ENCODE results near the gene SLX4IP. TPM values are rescaled to one million over a fixed set of nuclear protein-coding genes. Genes with fewer than 3 reads are reported as not detected.

The SLX4IP gene
- total and polyA plus RNA-seq, 2 of the 13 experiments (the other 11 are each of a cell fraction or from before 2014, with no cell fraction given): 3.6 to 7.3 TPM

GRCh38 chr20:10521836-10522235 lies 86.7 kb downstream of the SLX4IP start:
- no peak overlapping the region for H3K27ac ChIP-seq (ENCODE audit: extremely low read length, insufficient read depth, low read length)
- H4K20me1 ChIP-seq (ENCODE audit: insufficient read depth, low read length): no peaks in the 10 kb centered on the region
- no peak overlapping the region for H3K4me3 ChIP-seq (replicated peaks in 1 of 3; ENCODE audit: insufficient read depth in 1 of 3, low read depth in 2 of 3, low read length in 3 of 3)
- POLR2A ChIA-PET: interaction anchor here (1.0 kb wide), 1 partner anchor 9 kb away, joined by 6 read pairs; no protein-coding TSS in a partner anchor
- H2AFZ ChIP-seq (ENCODE audit: low read length): no peak overlapping the region
- no peaks in the 10 kb centered on the region for H3K9me3 ChIP-seq (ENCODE audit: low read length)
- TF ChIP-seq ZNF24 (IDR thresholded peaks at IDR 0.05): no peak
- TF ChIP-seq NFYC (CRISPR knock-in tag; IDR thresholded peaks at IDR 0.05): no peak
- TF ChIP-seq ZSCAN25 (CRISPR knock-in tag; IDR thresholded peaks at IDR 0.05): no peak
- TF ChIP-seq ZNF800 (CRISPR knock-in tag; IDR thresholded peaks at IDR 0.05): no peak
- no peak for TF ChIP-seq MEIS1 (CRISPR knock-in tag; IDR thresholded peaks at IDR 0.05; ENCODE audit: borderline replicate concordance)
- no peak for TF ChIP-seq NFE2L1 (CRISPR knock-in tag; IDR thresholded peaks at IDR 0.05; ENCODE audit: borderline replicate concordance)
- H3K79me2 ChIP-seq (ENCODE audit: insufficient read depth, low read length): no peaks in the 10 kb centered on the region
- DNase-seq (ENCODE audit: low spot score): no peak
- H3K36me3 ChIP-seq (replicated peaks in 1 of 2; ENCODE audit: control insufficient read depth in 1 of 2, insufficient read depth in 2 of 2, low read length in 2 of 2): peaks cover 0 to 1% of the 10 kb centered on the region in 2 experiments; a peak in 1 of 5 replicates
- H3K27me3 ChIP-seq (ENCODE audit: control insufficient read depth in 1 of 2, insufficient read depth in 2 of 2, low read length in 2 of 2): no peaks in the 10 kb centered on the region
- H3K9ac ChIP-seq (ENCODE audit: insufficient read depth, low read depth, low read length): no peak overlapping the region
- no TSS peak for BruUV-seq (replicated peaks)
- in situ Hi-C loops (cut with HindIII; ENCODE audit: extremely low pct_ligation_motif_present, low pct_unique_long_range_greater_than_20kb): no loop called here
- H3K4me2 ChIP-seq (ENCODE audit: low read depth, low read length): no peak overlapping the region
- WGBS (ENCODE audit: low lambda C conversion rate): 95% methylated on average over 1 of the region's 1 CpG
- no peaks in the 10 kb centered on the region for H3K4me1 ChIP-seq (ENCODE audit: insufficient read depth, low read length)
- intact Hi-C loops (cut with micrococcal nuclease; ENCODE audit: unreplicated experiment): no loop called here
- no peak for ATAC-seq
- CTCF ChIA-PET (ENCODE audit: low intra/inter-chr PET ratio, low total read pairs): no interaction called here
- no peak for FAIRE-seq

DNA sequence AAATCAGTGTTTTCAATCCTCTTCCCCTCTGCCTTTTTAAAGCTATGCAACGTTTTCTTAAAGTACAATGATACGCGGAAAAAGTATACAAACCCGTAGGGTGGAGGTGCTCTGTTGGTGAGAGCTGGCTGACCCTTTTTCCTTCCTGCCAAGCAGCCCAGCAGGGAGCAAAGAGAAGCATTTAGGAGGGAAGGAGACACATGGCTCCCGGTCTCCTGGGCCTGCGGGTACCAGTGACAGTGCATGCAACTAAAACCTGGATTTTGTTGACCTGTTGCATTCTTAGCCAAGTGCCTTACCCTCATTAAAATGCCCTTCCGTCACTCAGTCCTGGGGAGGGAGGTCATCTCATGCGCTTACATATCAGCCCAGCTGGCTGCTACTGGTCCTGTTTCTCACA lies 87.2 kb downstream of the SLX4IP start:
- intact Hi-C loops (cut with micrococcal nuclease; ENCODE audit: unreplicated experiment): no loop called here
- BruUV-seq (replicated peaks): no TSS peak
- Histone ChIP-seq H2AFZ (ENCODE audit: low read length) (no peak overlapping the region), H4K20me1 (ENCODE audit: insufficient read depth, low read length) (no peaks in the 10 kb centered on the region), H3K4me1 (ENCODE audit: insufficient read depth, low read length) (no peaks in the 10 kb centered on the region), H3K4me3 (replicated peaks in 1 of 3; ENCODE audit: insufficient read depth in 1 of 3, low read depth in 2 of 3, low read length in 3 of 3) (no peak overlapping the region), H3K27ac (ENCODE audit: extremely low read length, insufficient read depth, low read length) (no peak overlapping the region), H3K79me2 (ENCODE audit: insufficient read depth, low read length) (no peaks in the 10 kb centered on the region), H3K9ac (ENCODE audit: insufficient read depth, low read depth, low read length) (no peak overlapping the region), H3K27me3 (ENCODE audit: control insufficient read depth in 1 of 2, insufficient read depth in 2 of 2, low read length in 2 of 2) (no peaks in the 10 kb centered on the region), H3K9me3 (ENCODE audit: low read length) (no peaks in the 10 kb centered on the region), H3K36me3 (replicated peaks in 1 of 2; ENCODE audit: control insufficient read depth in 1 of 2, insufficient read depth in 2 of 2, low read length in 2 of 2) (peaks cover 0 to 1% of the 10 kb centered on the region in 2 experiments; a peak in 1 of 5 replicates), H3K4me2 (ENCODE audit: low read depth, low read length) (no peak overlapping the region)
- POLR2A ChIA-PET: no interaction called here
- no peak for TF ChIP-seq HBP1 (CRISPR knock-in tag; IDR thresholded peaks at IDR 0.05; ENCODE audit: low read depth)
- WGBS (ENCODE audit: low lambda C conversion rate): 98% methylated on average over 8 of the region's 8 CpGs
- DNase-seq (ENCODE audit: low spot score) (no peak), FAIRE-seq (no peak), ATAC-seq (no peak)
- CTCF ChIA-PET (ENCODE audit: low intra/inter-chr PET ratio, low total read pairs): no interaction called here
- in situ Hi-C loops (cut with HindIII; ENCODE audit: extremely low pct_ligation_motif_present, low pct_unique_long_range_greater_than_20kb): no loop called here
